GM19238 (cell line): Measurements from ENCODE around the gene SLC6A13.

Source experiments
- DNase-seq: peaks from one replicate; pipeline ENCODE4 v3.0.0; 2011; ENCODE audit warnings: low spot score; ENCODE audit not compliant: insufficient read length

SLC6A13 gene

GRCh38 chr12:178829-179109 is 83.9 kb downstream of the SLC6A13 start:
- no peak for DNase-seq

GRCh38 chr12:177980-178828 is 84.4 kb downstream of the SLC6A13 start:
- no peak for DNase-seq

GRCh38 chr12:177336-177979 is 85.2 kb downstream of the SLC6A13 start:
- DNase-seq, result no peak

GRCh38 chr12:176321-177181 is 86.1 kb downstream of the SLC6A13 start:
- no peak for DNase-seq

- DNase-seq, result no peak
Observed at GRCh38 chr12:175759-176158, 86.9 kb downstream of the SLC6A13 start.

- DNase-seq, result no peak
Observed at GRCh38 chr12:175250-175649, 87.4 kb downstream of the SLC6A13 start.

- no peak for DNase-seq
Observed at GRCh38 chr12:174596-174995, 88.0 kb downstream of the SLC6A13 start.

GRCh38 chr12:174124-174523 is 88.5 kb downstream of the SLC6A13 start:
- no peak for DNase-seq

GRCh38 chr12:172732-173161 is 89.9 kb downstream of the SLC6A13 start:
- no peak for DNase-seq

GRCh38 chr12:171743-172676 is 90.6 kb downstream of the SLC6A13 start:
- no peak for DNase-seq

GRCh38 chr12:171276-171675 is 91.4 kb downstream of the SLC6A13 start:
- DNase-seq, result no peak
